ENCODE measurements around the gene RHBDF1.

DNA sequence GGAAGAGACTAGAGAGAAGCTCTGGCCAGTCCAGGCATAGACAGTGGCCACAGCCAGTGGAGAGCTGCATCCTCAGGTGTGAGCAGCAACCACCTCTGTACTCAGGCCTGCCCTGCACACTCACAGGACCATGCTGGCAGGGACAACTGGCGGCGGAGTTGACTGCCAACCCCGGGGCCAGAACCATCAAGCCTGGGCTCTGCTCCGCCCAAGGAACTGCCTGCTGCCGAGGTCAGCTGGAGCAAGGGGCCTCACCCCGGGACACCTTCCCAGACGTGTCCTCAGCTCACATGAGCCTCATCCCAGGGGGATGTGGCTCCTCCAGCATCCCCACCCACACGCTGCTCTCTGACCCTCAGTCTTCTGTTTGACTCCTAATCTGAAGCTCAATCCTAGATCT lies 3.2 kb downstream of the RHBDF1 start:
- TF ChIP-seq, protein P1, sequence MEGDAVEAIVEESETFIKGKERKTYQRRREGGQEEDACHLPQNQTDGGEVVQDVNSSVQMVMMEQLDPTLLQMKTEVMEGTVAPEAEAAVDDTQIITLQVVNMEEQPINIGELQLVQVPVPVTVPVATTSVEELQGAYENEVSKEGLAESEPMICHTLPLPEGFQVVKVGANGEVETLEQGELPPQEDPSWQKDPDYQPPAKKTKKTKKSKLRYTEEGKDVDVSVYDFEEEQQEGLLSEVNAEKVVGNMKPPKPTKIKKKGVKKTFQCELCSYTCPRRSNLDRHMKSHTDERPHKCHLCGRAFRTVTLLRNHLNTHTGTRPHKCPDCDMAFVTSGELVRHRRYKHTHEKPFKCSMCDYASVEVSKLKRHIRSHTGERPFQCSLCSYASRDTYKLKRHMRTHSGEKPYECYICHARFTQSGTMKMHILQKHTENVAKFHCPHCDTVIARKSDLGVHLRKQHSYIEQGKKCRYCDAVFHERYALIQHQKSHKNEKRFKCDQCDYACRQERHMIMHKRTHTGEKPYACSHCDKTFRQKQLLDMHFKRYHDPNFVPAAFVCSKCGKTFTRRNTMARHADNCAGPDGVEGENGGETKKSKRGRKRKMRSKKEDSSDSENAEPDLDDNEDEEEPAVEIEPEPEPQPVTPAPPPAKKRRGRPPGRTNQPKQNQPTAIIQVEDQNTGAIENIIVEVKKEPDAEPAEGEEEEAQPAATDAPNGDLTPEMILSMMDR (conservative IDR thresholded peaks at IDR 0.05), result no peak
- TF ChIP-seq EZH2 (IDR thresholded peaks at IDR 0.05; ENCODE audit: low read depth), result no peak

Measured in PC-9 (cell line).